Measurements from ENCODE around the gene NR4A3. TPM values are rescaled to one million over a fixed set of nuclear protein-coding genes. Genes with fewer than 3 reads are reported as not detected.
A peak's percentile ranks its signal among the peaks of the same experiment; 100 is the strongest.

The NR4A3 gene
- total RNA-seq, 2 experiments from 2014 or later: 10.5 to 11.9 TPM

DNA sequence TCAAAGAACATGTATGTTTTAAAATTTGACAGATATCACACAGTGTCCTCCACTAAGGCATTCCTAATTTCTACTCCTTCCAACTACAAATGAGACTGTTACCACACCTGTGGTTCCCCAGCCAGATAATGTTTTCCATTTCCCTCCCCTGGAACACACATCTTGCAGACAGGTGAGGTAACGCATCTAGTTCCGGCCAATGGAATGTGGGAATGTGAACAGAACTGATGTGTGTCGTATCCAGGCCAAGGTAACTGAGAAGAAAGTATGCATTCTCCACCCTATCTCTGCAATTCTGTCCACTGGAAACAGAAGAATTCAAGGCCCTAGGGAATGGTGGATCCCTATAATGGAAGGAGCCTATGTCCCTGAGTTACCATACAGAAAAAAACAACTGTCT is 19.9 kb upstream of the NR4A3 start:
- ChIA-PET POLR2A (no interaction called here), CTCF (interaction anchor here (1.0 kb wide), 1 partner anchor 186 kb away, joined by 3 read pairs; no protein-coding TSS in a partner anchor)
- Mint-ChIP-seq H3K27ac (no peak overlapping the region), H3K4me1 (ENCODE audit: low read depth) (no peaks in the 10 kb centered on the region), H3K27me3 (no peaks in the 10 kb centered on the region), H3K4me3 (no peak overlapping the region), H3K36me3 (no peaks in the 10 kb centered on the region), H3K9me3 (no peaks in the 10 kb centered on the region)
- intact Hi-C loops (cut with micrococcal nuclease): no loop called here
- DNase-seq: no peak

DNA sequence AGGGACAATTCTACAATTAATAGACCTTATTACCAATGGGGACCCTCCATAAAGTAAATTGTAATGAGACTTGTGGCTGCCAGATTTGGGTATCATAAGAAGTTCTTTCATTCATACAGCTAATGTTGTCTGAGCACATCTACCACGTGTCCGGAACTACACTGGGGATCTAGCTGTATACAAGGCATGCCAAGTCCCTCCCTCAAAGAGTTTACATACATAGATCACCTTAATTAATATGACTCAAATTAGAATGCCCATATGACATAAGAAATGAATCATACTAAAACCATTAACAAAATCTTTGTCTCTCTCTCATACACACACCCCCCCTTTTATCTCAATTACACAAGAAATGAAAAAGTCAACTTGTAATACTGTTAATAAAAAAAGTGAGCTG is 18.0 kb upstream of the NR4A3 start:
- Mint-ChIP-seq H3K9me3 (no peaks in the 10 kb centered on the region), H3K27me3 (peaks cover 3% of the 10 kb centered on the region), H3K4me3 (no peak overlapping the region), H3K27ac (no peak overlapping the region), H3K36me3 (no peaks in the 10 kb centered on the region), H3K4me1 (ENCODE audit: low read depth) (peaks cover 5% of the 10 kb centered on the region)
- no peak for DNase-seq
- intact Hi-C loops (cut with micrococcal nuclease): no loop called here
- POLR2A ChIA-PET: no interaction called here
- CTCF ChIA-PET: interaction anchor here (0.7 to 2.0 kb wide), 3 partner anchors 10 to 536 kb away, joined by 3 to 5 read pairs (median 3); no protein-coding TSS in a partner anchor

DNA sequence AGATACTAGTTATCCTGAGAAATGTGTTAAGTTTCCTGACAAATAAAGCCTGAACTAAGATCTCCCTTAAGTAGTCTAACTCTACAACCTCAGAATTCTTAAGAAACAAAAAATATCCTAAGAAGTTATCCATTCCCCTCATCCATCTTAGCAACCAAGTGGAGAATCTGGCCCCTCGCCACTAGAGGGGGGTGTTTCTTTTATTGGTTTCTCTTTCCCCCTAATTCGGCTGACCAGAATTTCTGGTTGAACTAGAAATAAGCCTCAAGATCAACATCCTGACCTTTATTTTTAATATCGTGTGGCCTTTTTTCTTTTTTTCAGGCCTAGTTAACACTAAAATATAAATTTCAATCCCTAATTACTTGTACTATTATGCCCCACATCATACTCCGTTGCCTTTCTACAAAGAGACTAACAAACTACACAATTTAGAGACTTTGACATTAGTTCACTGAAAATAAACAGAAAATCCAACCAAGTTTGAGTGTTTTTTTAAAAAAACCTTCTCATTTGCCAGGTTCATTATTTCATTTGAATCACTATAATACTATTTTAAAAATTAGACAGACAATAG is 14.3 kb upstream of the NR4A3 start:
- no peak overlapping the region for H3K27ac Mint-ChIP-seq
- peak; percentile 69 for DNase-seq
- POLR2A ChIA-PET: no interaction called here
- H3K36me3 Mint-ChIP-seq: no peaks in the 10 kb centered on the region
- H3K4me3 Mint-ChIP-seq: no peak overlapping the region
- intact Hi-C loops (cut with micrococcal nuclease): loop anchor here (1.0 to 5.0 kb wide), 3 partner anchors 99 to 410 kb away; partner anchors contain the start of gene STX17
- H3K27me3 Mint-ChIP-seq: peaks cover 6% of the 10 kb centered on the region
- H3K4me1 Mint-ChIP-seq (ENCODE audit: low read depth): peaks cover 25% of the 10 kb centered on the region
- CTCF ChIA-PET: no interaction called here
- no peaks in the 10 kb centered on the region for H3K9me3 Mint-ChIP-seq

DNA sequence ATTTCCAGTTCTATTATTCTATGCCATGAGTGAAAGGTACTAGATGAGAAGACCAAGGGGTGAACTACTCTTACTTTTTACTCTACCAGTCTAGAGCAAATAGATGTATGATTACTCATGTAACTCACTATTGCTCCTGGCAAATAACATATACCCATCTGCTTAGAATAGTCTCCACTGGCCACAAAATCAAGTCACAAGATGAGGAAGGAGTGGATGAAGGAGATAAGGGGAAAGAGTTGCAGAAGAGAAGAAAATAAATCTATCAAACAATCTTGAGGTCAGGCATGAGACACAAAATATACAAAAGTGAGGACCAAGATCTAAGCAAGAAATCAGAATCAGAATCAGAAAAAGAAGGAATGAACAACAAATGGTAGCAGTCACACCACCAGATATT is 13.7 kb upstream of the NR4A3 start:
- no peak overlapping the region for H3K4me3 Mint-ChIP-seq
- ChIA-PET POLR2A (no interaction called here), CTCF (interaction anchor here (3.4 kb wide), 1 partner anchor 203 kb away, joined by 15 read pairs; no protein-coding TSS in a partner anchor)
- no peak for DNase-seq
- H3K36me3 Mint-ChIP-seq: no peaks in the 10 kb centered on the region
- no peaks in the 10 kb centered on the region for H3K9me3 Mint-ChIP-seq
- intact Hi-C loops (cut with micrococcal nuclease): loop anchor here (1.0 to 5.0 kb wide), 3 partner anchors 98 to 409 kb away; partner anchors contain the start of gene STX17
- H3K27ac Mint-ChIP-seq: no peak overlapping the region
- H3K27me3 Mint-ChIP-seq: peaks cover 6% of the 10 kb centered on the region
- H3K4me1 Mint-ChIP-seq (ENCODE audit: low read depth): peaks cover 29% of the 10 kb centered on the region

DNA sequence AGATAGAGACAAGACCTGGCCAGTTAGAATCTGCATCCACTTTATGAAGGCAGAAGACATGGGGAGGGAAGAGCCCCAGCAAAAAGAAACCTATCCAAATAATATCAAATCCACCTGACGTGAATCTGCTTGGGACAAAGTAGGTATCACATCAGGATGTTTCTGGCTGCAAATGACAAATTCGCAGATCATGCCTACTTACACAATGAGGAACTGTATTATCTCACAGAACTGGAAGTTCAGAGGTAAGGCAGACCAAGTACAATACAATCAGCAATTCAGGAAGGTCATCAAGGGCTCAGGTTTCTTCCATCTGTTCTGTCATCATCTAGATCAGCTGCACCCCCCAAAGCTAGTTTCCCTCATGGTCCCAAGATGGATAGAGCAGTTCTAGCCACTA is 13.2 kb upstream of the NR4A3 start:
- CTCF ChIA-PET: interaction anchor here (3.4 kb wide), 1 partner anchor 203 kb away, joined by 15 read pairs; no protein-coding TSS in a partner anchor
- no peaks in the 10 kb centered on the region for H3K9me3 Mint-ChIP-seq
- DNase-seq: no peak
- peaks cover 30% of the 10 kb centered on the region for H3K4me1 Mint-ChIP-seq (ENCODE audit: low read depth)
- H3K27me3 Mint-ChIP-seq: peaks cover 7% of the 10 kb centered on the region
- POLR2A ChIA-PET: no interaction called here
- H3K4me3 Mint-ChIP-seq: no peak overlapping the region
- no peak overlapping the region for H3K27ac Mint-ChIP-seq
- H3K36me3 Mint-ChIP-seq: no peaks in the 10 kb centered on the region
- intact Hi-C loops (cut with micrococcal nuclease): loop anchor here (5.0 kb wide), 1 partner anchor 409 kb away; no protein-coding TSS in a partner anchor

DNA sequence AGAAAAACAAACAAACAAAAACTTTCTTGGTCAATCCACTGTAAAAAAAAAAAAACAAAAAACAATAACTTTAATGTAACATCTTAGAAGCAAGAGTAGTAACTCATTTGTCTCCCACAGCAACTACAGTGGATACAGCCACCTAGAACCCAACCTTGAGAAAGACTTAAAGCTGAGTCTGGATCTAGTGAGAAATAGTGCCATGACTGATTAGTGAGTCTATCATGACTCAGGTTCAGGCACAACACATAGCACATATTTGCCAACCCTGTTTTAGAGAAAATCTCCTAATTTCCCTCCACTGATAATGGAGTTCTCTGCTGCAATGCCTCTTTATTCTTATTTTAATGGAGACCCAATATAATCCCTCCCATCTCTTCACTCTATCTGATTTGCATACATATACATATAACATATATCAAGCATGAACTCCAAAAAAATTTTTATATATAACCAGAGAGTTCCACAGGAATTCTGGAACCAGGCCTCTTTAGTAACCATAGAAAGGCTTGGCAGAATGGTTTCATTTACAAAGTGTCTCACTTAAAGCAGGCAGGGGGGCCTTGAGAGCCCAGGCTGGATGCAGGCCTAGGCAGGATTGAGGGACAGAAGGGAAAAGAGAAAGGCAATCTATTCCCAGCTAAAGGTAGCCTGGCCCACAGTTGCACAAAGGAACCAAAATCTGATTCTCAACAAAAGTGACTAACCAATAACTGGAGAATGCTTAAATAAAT is 11.9 kb upstream of the NR4A3 start:
- intact Hi-C loops (cut with micrococcal nuclease): loop anchor here (2.0 to 5.0 kb wide), 3 partner anchors 17 to 543 kb away; no protein-coding TSS in a partner anchor
- no peaks in the 10 kb centered on the region for H3K36me3 Mint-ChIP-seq
- H3K9me3 Mint-ChIP-seq: no peaks in the 10 kb centered on the region
- DNase-seq: no peak
- H3K4me3 Mint-ChIP-seq: no peak overlapping the region
- ChIA-PET POLR2A (interaction anchor here (1.9 kb wide), 1 partner anchor 11 kb away, joined by 6 read pairs; the partner anchor contains the start of gene NR4A3), CTCF (interaction anchor here (1.0 to 3.4 kb wide), 7 partner anchors 12 to 669 kb away, joined by 3 to 15 read pairs (median 4); partner anchors contain the start of gene NR4A3)
- no peak overlapping the region for H3K27ac Mint-ChIP-seq
- H3K4me1 Mint-ChIP-seq (ENCODE audit: low read depth): peaks cover 30% of the 10 kb centered on the region
- H3K27me3 Mint-ChIP-seq: peaks cover 13% of the 10 kb centered on the region

DNA sequence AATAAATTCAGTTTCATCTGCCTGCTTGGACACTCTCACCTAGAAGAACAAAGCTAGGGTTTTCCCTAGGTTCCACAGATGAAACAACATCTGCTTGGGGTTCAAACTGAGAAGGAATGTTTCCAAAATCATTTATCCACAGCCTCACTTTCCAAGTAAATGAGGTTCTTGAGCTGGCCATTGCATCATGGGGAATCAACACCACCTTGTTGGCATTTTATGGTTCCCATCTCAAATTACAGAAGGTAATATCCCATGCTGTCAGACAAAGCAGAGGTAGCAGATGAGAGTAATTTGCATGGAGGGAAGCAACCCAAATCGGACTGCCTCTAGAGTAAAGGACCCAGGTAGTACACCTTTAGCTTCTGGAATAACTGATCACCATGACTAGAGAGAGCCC is 10.5 kb upstream of the NR4A3 start:
- intact Hi-C loops (cut with micrococcal nuclease): loop anchor here (1.0 to 2.0 kb wide), 5 partner anchors 8 to 544 kb away; no protein-coding TSS in a partner anchor
- ChIA-PET CTCF (interaction anchor here (1.2 to 3.4 kb wide), 6 partner anchors 11 to 671 kb away, joined by 3 to 15 read pairs (median 6); partner anchors contain the start of gene NR4A3), POLR2A (interaction anchor here (1.1 to 1.9 kb wide), 3 partner anchors 8 to 15 kb away, joined by 3 to 6 read pairs (median 3); partner anchors contain the start of gene NR4A3)
- no peaks in the 10 kb centered on the region for H3K36me3 Mint-ChIP-seq
- DNase-seq: no peak
- H3K4me3 Mint-ChIP-seq: no peak overlapping the region
- no peaks in the 10 kb centered on the region for H3K9me3 Mint-ChIP-seq
- peaks cover 15% of the 10 kb centered on the region for H3K27me3 Mint-ChIP-seq
- H3K4me1 Mint-ChIP-seq (ENCODE audit: low read depth): peaks cover 32% of the 10 kb centered on the region
- no peak overlapping the region for H3K27ac Mint-ChIP-seq

DNA sequence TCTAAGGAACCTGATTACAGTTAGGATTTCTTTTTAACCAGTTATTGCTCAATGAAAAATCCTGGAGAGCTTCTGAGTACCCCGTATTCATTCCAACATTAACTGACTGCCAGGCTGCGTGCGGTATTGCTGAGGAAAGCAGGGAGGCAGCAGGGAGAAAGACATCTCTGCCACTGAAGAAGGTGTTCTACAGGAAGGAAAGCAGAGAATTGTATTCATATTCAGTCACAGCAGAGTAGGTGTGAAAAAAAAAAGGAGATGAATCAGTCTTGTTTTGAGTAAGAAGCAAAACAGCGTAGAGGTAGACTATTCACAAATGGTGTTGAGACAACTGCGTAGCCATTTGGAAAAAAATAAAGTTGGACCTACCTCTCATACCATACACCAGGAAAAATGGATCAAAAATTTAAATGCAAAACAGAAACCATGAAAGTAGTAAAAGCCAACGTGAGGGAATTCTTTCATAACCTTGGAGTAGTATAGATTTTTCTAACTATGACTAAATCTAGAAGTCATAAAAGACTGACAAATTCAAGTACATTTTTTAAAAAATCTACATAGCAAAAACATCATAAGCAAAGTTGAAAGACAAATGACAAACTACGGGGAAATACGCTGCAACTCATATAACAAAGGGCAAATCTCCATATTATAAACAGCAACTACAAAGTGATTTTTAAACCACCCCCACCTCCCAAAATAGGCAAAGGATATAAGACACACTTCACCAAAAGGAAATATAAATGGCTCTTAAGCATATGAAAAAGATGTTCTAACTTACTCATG is 9.9 kb upstream of the NR4A3 start:
- H3K4me1 Mint-ChIP-seq (ENCODE audit: low read depth): peaks cover 36% of the 10 kb centered on the region
- peaks cover 18% of the 10 kb centered on the region for H3K27me3 Mint-ChIP-seq
- H3K27ac Mint-ChIP-seq: peak overlapping the region; percentile 82
- intact Hi-C loops (cut with micrococcal nuclease): loop anchor here (1.0 to 2.0 kb wide), 5 partner anchors 8 to 545 kb away; no protein-coding TSS in a partner anchor
- peak; percentile 49 for DNase-seq
- POLR2A ChIA-PET: interaction anchor here (1.4 to 1.9 kb wide), 2 partner anchors 9 to 14 kb away, joined by 3 to 6 read pairs; partner anchors contain the start of gene NR4A3
- H3K9me3 Mint-ChIP-seq: no peaks in the 10 kb centered on the region
- CTCF ChIA-PET: interaction anchor here (1.5 to 3.4 kb wide), 4 partner anchors 10 to 201 kb away, joined by 4 to 15 read pairs (median 10); partner anchors contain the start of gene NR4A3
- no peaks in the 10 kb centered on the region for H3K36me3 Mint-ChIP-seq
- peak overlapping the region; percentile 17 for H3K4me3 Mint-ChIP-seq

DNA sequence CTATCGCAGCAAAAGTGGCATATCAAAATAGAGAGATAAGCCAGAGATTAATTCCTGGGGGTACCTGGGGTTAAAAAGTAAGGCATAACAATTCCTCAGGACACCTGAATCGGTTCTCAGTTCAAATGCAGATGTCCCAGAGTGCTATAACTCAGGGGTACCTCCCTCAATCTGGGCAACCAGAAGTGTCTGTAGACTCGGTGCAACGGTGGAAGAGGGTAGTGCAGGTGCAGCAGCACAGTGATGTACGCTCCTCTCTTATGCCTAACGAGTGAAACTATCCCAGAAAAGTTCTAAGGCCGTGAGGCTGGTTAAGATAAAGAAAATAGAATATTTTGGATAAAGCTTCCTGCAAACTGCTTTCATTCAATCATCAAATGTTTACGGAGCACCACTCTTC is 7.9 kb upstream of the NR4A3 start:
- intact Hi-C loops (cut with micrococcal nuclease): no loop called here

DNA sequence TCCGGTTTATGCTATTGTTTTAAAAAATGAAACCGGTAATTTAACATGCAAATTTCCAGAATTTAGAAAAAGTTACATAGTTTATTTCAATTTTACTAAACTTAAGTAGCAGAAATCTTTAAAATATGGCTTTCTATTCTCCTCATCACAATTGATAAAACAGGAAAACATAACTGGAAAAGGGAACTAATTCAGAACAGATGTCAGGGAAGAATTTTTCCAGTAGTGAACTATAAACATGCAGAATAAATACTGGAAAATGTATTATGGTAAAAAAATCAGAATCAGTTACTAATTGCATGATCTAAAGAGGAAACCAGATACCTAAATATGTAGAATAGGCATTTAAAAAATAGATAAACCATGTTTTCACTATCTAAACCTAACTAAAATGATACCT is 7.3 kb upstream of the NR4A3 start:
- H3K4me1 Mint-ChIP-seq (ENCODE audit: low read depth): peaks cover 46% of the 10 kb centered on the region
- no peak overlapping the region for H3K4me3 Mint-ChIP-seq
- no peak for DNase-seq
- H3K27ac Mint-ChIP-seq: no peak overlapping the region
- POLR2A ChIA-PET: interaction anchor here (0.7 kb wide), 1 partner anchor 402 kb away, joined by 4 read pairs; no protein-coding TSS in a partner anchor
- no peaks in the 10 kb centered on the region for H3K36me3 Mint-ChIP-seq
- intact Hi-C loops (cut with micrococcal nuclease): no loop called here
- CTCF ChIA-PET: no interaction called here
- H3K9me3 Mint-ChIP-seq: no peaks in the 10 kb centered on the region
- H3K27me3 Mint-ChIP-seq: peaks cover 18% of the 10 kb centered on the region

More for the DNA sequence above, 7.9 kb upstream of the NR4A3 start:
- POLR2A ChIA-PET: no interaction called here
- Mint-ChIP-seq H3K4me3 (no peak overlapping the region), H3K4me1 (ENCODE audit: low read depth) (peaks cover 42% of the 10 kb centered on the region), H3K27me3 (peaks cover 21% of the 10 kb centered on the region), H3K9me3 (no peaks in the 10 kb centered on the region), H3K36me3 (no peaks in the 10 kb centered on the region), H3K27ac (no peak overlapping the region)
- CTCF ChIA-PET: no interaction called here
- DNase-seq: no peak

DNA sequence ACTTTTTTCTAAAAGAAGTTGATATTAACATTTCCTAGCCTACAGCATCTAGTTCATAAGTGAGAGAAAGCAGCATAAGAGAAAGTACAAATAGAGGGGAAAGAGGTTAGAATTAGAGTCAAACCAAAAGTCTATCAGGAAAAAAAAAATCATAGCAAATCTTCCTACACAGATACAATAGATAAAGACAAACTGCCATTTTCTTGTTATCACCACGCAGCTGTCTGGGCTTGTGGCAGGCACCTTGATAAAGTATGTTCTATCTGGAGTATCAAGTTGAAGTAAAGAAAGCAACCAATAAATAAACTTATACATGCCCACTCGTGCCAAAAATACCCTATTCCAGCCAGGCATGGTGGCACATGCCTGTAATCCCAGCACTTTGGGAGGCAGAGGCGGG is 5.3 kb upstream of the NR4A3 start:
- H3K27ac Mint-ChIP-seq: no peak overlapping the region
- no peak overlapping the region for H3K4me3 Mint-ChIP-seq
- ChIA-PET POLR2A (no interaction called here), CTCF (no interaction called here)
- no peak for DNase-seq
- no peaks in the 10 kb centered on the region for H3K9me3 Mint-ChIP-seq
- peaks cover 46% of the 10 kb centered on the region for H3K4me1 Mint-ChIP-seq (ENCODE audit: low read depth)
- no peaks in the 10 kb centered on the region for H3K36me3 Mint-ChIP-seq
- H3K27me3 Mint-ChIP-seq: peaks cover 18% of the 10 kb centered on the region
- intact Hi-C loops (cut with micrococcal nuclease): no loop called here

All from activated CD4-positive, alpha-beta memory T cell treated with anti-CD3 and anti-CD28 coated beads for 36 hours (primary cell).